ENCODE measurements around the gene CYP1A2.
"Not testable (repeated sequence)": the region's sequence is repeated elsewhere in the genome, so short reads cannot be mapped to it uniquely, and the experiment has no call there.

The CYP1A2 gene

DNA sequence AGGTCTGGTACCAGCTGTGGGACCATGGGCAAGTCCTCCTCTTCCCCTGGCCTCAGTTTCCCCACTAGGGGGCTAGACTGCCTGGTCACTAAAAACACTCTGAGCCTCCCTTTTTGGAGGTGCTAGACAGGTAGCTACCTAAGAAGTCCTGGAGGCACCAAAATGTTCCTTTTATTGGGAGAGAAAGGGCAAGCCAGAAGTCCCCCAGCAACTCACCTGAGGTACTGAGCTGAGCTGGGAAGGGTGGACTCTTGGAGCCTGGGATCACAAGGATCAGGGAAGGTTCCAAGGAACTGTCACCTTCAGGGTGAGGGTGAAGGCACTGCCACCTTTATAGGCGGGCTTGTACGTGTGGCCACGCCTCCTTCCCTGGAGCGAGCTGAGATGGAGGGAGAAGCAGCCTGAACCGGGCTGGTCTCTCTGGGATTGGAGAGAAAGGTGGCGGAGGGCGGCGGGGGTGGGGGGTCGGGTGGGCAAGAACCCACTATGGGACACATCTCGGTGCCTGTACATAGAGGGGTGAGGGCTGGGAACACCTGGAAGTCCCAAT lies 23.3 kb upstream of the CYP1A2 start, which contains the start of gene CYP1A1:
CYP1A1 (minus strand) TSS at position 304 of the 550 bp plus-strand sequence. CDS start 2,431 bp downstream, outside the sequence.
- no peaks in the 10 kb centered on the region for H3K36me3 ChIP-seq (ENCODE audit: control insufficient read depth, insufficient read depth, low read length)
- H3K79me1 ChIP-seq (ENCODE audit: low read length): no peaks in the 10 kb centered on the region
- H2BK5ac ChIP-seq (ENCODE audit: low read length): no peak within 1 kb of the TSS
- no peaks in the 10 kb centered on the region for H3K4me1 ChIP-seq (ENCODE audit: control insufficient read depth, low read depth, low read length)
- H3K4me2 ChIP-seq (ENCODE audit: low read length): peak within 1 kb of the TSS; percentile 79
- H3K18ac ChIP-seq (ENCODE audit: low read length): no peak within 1 kb of the TSS
- H3K9ac ChIP-seq (ENCODE audit: low read length): peak within 1 kb of the TSS; percentile 44
- H2BK120ac ChIP-seq (ENCODE audit: low read depth, low read length): no peak within 1 kb of the TSS
- H3K27ac ChIP-seq (ENCODE audit: low read depth, low read length): no peak within 1 kb of the TSS
- H3K4me3 ChIP-seq (ENCODE audit: low read length): peak within 1 kb of the TSS; percentile 33
- no peak for DNase-seq
- no peak within 1 kb of the TSS for H2AK5ac ChIP-seq (ENCODE audit: low read length)
- H3K56ac ChIP-seq (ENCODE audit: low read length): peak within 1 kb of the TSS; percentile 44
- no peak within 1 kb of the TSS for H2BK15ac ChIP-seq (replicated peaks; ENCODE audit: low read depth)
- WGBS (ENCODE audit: extremely low coverage, insufficient coverage, low lambda C conversion rate): no CpG with 5 or more reads among the region's 10 CpGs
- H3K79me2 ChIP-seq (ENCODE audit: control insufficient read depth, insufficient read depth, low read length): no peaks in the 10 kb centered on the region
- peaks cover 6% of the 10 kb centered on the region for H3K27me3 ChIP-seq (ENCODE audit: insufficient read depth, low read length, poor library complexity)
- H4K5ac ChIP-seq (ENCODE audit: low read length): no peak within 1 kb of the TSS
- no peak within 1 kb of the TSS for H4K8ac ChIP-seq (ENCODE audit: low read depth, low read length)
- H3K4ac ChIP-seq (ENCODE audit: low read depth, low read length): no peak within 1 kb of the TSS
- peak within 1 kb of the TSS; percentile 71 for H3K23ac ChIP-seq (ENCODE audit: low read length)

DNA sequence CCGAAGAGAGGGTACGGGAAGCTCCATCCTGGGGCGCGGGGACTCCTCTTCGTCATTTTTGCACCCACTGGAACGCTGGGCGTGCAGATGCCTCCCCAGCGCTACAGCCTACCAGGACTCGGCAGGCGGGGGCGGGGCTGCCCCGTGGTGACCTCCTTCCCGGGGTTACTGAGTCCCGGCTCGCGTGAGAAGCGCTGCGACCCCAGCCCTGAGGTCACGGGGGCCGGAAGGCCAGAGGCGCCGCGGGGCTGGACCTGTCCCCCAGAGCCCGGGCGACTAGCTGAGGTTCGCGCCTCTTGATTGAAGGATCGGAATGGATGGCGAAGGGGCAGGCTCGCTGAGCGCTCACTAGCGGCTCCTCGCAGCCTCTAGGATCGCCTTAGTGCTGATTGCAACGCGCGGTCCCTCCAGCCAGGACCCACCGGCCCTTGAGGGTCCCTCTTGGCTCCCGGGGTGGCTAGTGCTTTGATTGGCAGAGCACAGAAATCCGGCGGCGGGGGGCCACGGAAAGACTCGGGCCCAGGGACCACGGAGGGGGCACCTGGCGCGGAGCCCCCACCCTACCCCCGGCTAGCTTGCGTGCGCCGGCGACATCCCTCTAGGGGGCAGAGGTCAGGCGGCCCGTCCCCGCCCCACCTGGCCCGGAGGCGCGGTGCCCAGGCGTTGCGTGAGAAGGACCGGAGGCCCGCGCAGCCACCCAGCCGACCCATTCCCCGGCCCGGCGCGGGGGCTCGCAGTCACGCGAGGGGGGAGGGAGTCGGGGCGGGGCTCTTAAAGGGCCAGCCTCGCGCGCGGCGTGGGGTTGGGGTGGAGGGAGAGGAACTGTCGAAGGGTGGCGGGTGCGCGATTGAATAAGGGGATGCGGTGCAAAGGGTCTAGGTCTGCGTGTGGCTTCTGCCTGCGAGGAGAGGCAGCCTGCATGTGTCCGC lies 22.5 kb upstream of the CYP1A2 start:
- Histone ChIP-seq H3K4ac (ENCODE audit: low read depth, low read length) (no peak overlapping the region), H3K56ac (ENCODE audit: low read length) (peak overlapping the region; percentile 44), H2BK15ac (replicated peaks; ENCODE audit: low read depth) (no peak overlapping the region), H3K18ac (ENCODE audit: low read length) (no peak overlapping the region), H3K4me3 (ENCODE audit: low read length) (peak overlapping the region; percentile 33), H4K8ac (ENCODE audit: low read depth, low read length) (no peak overlapping the region), H3K27ac (ENCODE audit: low read depth, low read length) (no peak overlapping the region), H3K9ac (ENCODE audit: low read length) (peak overlapping the region; percentile 44), H3K4me1 (ENCODE audit: control insufficient read depth, low read depth, low read length) (no peaks in the 10 kb centered on the region), H4K5ac (ENCODE audit: low read length) (no peak overlapping the region), H2AK5ac (ENCODE audit: low read length) (no peak overlapping the region), H3K79me2 (ENCODE audit: control insufficient read depth, insufficient read depth, low read length) (no peaks in the 10 kb centered on the region), H3K79me1 (ENCODE audit: low read length) (no peaks in the 10 kb centered on the region), H3K23ac (ENCODE audit: low read length) (peak overlapping the region; percentile 71), H2BK5ac (ENCODE audit: low read length) (no peak overlapping the region), H2BK120ac (ENCODE audit: low read depth, low read length) (no peak overlapping the region), H3K36me3 (ENCODE audit: control insufficient read depth, insufficient read depth, low read length) (no peaks in the 10 kb centered on the region), H3K27me3 (ENCODE audit: insufficient read depth, low read length, poor library complexity) (peaks cover 6% of the 10 kb centered on the region), H3K4me2 (ENCODE audit: low read length) (peak overlapping the region; percentile 79)
- peak; percentile 34 for DNase-seq
- WGBS (ENCODE audit: extremely low coverage, insufficient coverage, low lambda C conversion rate): no CpG with 5 or more reads among the region's 86 CpGs

DNA sequence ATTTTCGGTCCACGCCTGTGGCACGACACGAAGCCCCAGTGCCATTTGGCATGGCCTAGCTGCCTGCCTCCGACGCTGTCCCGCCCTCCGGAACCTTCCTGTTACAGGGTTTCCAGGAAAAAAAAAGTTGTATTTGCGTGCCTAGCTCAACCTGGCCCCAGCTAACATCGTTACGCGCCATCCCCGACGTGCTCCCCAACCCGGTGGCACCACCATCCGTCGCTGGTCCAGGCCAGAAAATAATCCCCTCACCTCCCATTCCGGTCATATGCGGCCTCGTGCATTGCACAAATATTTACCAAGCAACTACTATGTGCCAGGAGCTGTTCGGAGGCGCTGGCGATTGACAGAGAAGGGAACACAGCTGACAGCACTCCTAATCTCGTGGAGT lies 21.9 kb upstream of the CYP1A2 start:
- no peak overlapping the region for H3K23ac ChIP-seq (ENCODE audit: low read length)
- no peak overlapping the region for H2BK120ac ChIP-seq (ENCODE audit: low read depth, low read length)
- no peak overlapping the region for H4K8ac ChIP-seq (ENCODE audit: low read depth, low read length)
- H3K4me1 ChIP-seq (ENCODE audit: control insufficient read depth, low read depth, low read length): no peaks in the 10 kb centered on the region
- H3K56ac ChIP-seq (ENCODE audit: low read length): no peak overlapping the region
- H3K79me2 ChIP-seq (ENCODE audit: control insufficient read depth, insufficient read depth, low read length): no peaks in the 10 kb centered on the region
- peaks cover 6% of the 10 kb centered on the region for H3K27me3 ChIP-seq (ENCODE audit: insufficient read depth, low read length, poor library complexity)
- no peaks in the 10 kb centered on the region for H3K79me1 ChIP-seq (ENCODE audit: low read length)
- DNase-seq: no peak
- no peak overlapping the region for H3K18ac ChIP-seq (ENCODE audit: low read length)
- no CpG with 5 or more reads among the region's 24 CpGs for WGBS (ENCODE audit: extremely low coverage, insufficient coverage, low lambda C conversion rate)
- no peak overlapping the region for H3K9ac ChIP-seq (ENCODE audit: low read length)
- no peak overlapping the region for H2BK15ac ChIP-seq (replicated peaks; ENCODE audit: low read depth)
- no peaks in the 10 kb centered on the region for H3K36me3 ChIP-seq (ENCODE audit: control insufficient read depth, insufficient read depth, low read length)
- H3K4me2 ChIP-seq (ENCODE audit: low read length): no peak overlapping the region
- H3K4me3 ChIP-seq (ENCODE audit: low read length): no peak overlapping the region
- H3K4ac ChIP-seq (ENCODE audit: low read depth, low read length): no peak overlapping the region
- no peak overlapping the region for H3K27ac ChIP-seq (ENCODE audit: low read depth, low read length)
- H2AK5ac ChIP-seq (ENCODE audit: low read length): no peak overlapping the region
- no peak overlapping the region for H2BK5ac ChIP-seq (ENCODE audit: low read length)
- H4K5ac ChIP-seq (ENCODE audit: low read length): no peak overlapping the region

DNA sequence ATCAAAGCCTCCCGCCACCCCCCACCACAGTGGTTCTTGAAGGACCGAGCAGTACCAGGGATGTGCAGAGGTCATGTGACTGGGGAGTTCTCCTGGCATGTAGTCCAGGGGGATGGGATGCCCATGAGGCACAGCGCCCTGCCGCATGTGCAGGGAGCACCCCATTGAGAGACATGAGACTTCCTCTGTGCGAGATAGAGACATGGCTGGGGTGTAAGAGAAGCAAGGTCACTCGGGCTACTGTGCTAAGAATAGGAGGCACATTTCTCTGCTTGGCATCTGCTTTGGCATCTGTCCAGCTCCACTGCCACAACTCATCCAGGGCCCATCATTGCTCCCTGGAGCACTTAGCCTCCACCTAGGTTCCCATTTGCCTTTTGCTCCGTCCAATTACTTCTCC lies 20.9 kb upstream of the CYP1A2 start:
- no peaks in the 10 kb centered on the region for H3K4me1 ChIP-seq (ENCODE audit: control insufficient read depth, low read depth, low read length)
- H3K4ac ChIP-seq (ENCODE audit: low read depth, low read length): no peak overlapping the region
- no peak overlapping the region for H3K4me3 ChIP-seq (ENCODE audit: low read length)
- DNase-seq: no peak
- no peak overlapping the region for H2BK120ac ChIP-seq (ENCODE audit: low read depth, low read length)
- WGBS (ENCODE audit: extremely low coverage, insufficient coverage, low lambda C conversion rate): no CpG with 5 or more reads among the region's 7 CpGs
- no peak overlapping the region for H3K9ac ChIP-seq (ENCODE audit: low read length)
- H3K23ac ChIP-seq (ENCODE audit: low read length): no peak overlapping the region
- H3K79me2 ChIP-seq (ENCODE audit: control insufficient read depth, insufficient read depth, low read length): no peaks in the 10 kb centered on the region
- no peak overlapping the region for H4K8ac ChIP-seq (ENCODE audit: low read depth, low read length)
- H3K27ac ChIP-seq (ENCODE audit: low read depth, low read length): no peak overlapping the region
- H3K56ac ChIP-seq (ENCODE audit: low read length): no peak overlapping the region
- no peaks in the 10 kb centered on the region for H3K36me3 ChIP-seq (ENCODE audit: control insufficient read depth, insufficient read depth, low read length)
- H4K5ac ChIP-seq (ENCODE audit: low read length): no peak overlapping the region
- H3K4me2 ChIP-seq (ENCODE audit: low read length): no peak overlapping the region
- H3K27me3 ChIP-seq (ENCODE audit: insufficient read depth, low read length, poor library complexity): peaks cover 6% of the 10 kb centered on the region
- H2AK5ac ChIP-seq (ENCODE audit: low read length): no peak overlapping the region
- no peaks in the 10 kb centered on the region for H3K79me1 ChIP-seq (ENCODE audit: low read length)
- no peak overlapping the region for H3K18ac ChIP-seq (ENCODE audit: low read length)
- H2BK5ac ChIP-seq (ENCODE audit: low read length): no peak overlapping the region
- no peak overlapping the region for H2BK15ac ChIP-seq (replicated peaks; ENCODE audit: low read depth)

DNA sequence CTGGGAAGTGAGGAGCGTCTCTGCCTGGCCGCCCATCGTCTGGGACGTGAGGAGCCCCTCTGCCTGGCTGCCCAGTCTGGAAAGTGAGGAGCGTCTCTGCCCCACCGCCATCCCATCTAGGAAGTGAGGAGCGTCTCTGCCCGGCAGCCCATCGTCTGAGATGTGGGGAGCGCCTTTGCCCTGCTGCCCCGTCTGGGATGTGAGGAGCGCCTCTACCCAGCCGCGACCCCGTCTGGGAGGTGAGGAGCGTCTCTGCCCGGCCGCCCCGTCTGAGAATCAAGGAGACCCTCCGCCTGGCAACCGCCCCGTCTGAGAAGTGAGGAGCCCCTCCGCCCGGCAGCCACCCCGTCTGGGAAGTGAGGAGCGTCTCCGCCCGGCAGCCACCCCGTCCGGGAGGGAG lies 19.9 kb upstream of the CYP1A2 start:
- H3K27ac ChIP-seq (ENCODE audit: low read depth, low read length); H3K56ac ChIP-seq (ENCODE audit: low read length); H3K4me1 ChIP-seq (ENCODE audit: control insufficient read depth, low read depth, low read length); H3K27me3 ChIP-seq (ENCODE audit: insufficient read depth, low read length, poor library complexity); H3K4me2 ChIP-seq (ENCODE audit: low read length); H2BK120ac ChIP-seq (ENCODE audit: low read depth, low read length); H4K5ac ChIP-seq (ENCODE audit: low read length); H3K4ac ChIP-seq (ENCODE audit: low read depth, low read length); H3K79me2 ChIP-seq (ENCODE audit: control insufficient read depth, insufficient read depth, low read length); DNase-seq; H3K9ac ChIP-seq (ENCODE audit: low read length); H4K8ac ChIP-seq (ENCODE audit: low read depth, low read length); H2AK5ac ChIP-seq (ENCODE audit: low read length); H3K36me3 ChIP-seq (ENCODE audit: control insufficient read depth, insufficient read depth, low read length); H3K79me1 ChIP-seq (ENCODE audit: low read length); H2BK5ac ChIP-seq (ENCODE audit: low read length); H3K4me3 ChIP-seq (ENCODE audit: low read length); H3K18ac ChIP-seq (ENCODE audit: low read length); H2BK15ac ChIP-seq (replicated peaks; ENCODE audit: low read depth); H3K23ac ChIP-seq (ENCODE audit: low read length): not testable (repeated sequence)
- no CpG with 5 or more reads among the region's 30 CpGs for WGBS (ENCODE audit: extremely low coverage, insufficient coverage, low lambda C conversion rate)
